ENCODE data around the gene CXCL10. TPM values are rescaled to one million over a fixed set of nuclear protein-coding genes. Genes with fewer than 3 reads are reported as not detected.
"Not testable (repeated sequence)": the region's sequence is repeated elsewhere in the genome, so short reads cannot be mapped to it uniquely, and the experiment has no call there.

Gene CXCL10
- total RNA-seq, 1 experiment from 2014 or later, result not detected

GRCh38 chr4:76053730-76054129, 30.4 kb upstream of the CXCL10 start:
- H3K27ac ChIP-seq (ENCODE audit: low read length), result no peak overlapping the region
- BruUV-seq (replicated peaks), result no TSS peak
- in situ Hi-C loops (cut with HindIII; ENCODE audit: low pct_unique_long_range_greater_than_20kb, low sequenced_read_pairs), result no loop called here
- TF ChIP-seq CTCF (IDR thresholded peaks at IDR 0.05) (no peak), SIN3A (IDR thresholded peaks at IDR 0.05; ENCODE audit: borderline replicate concordance, insufficient read depth, low read depth, low read length) (no peak), POLR2AphosphoS5 (IDR thresholded peaks at IDR 0.05; ENCODE audit: low read depth, low read length) (no peak), REST (IDR thresholded peaks at IDR 0.05; ENCODE audit: insufficient read depth in 1 of 2, low read depth in 2 of 2, low read length in 1 of 2) (no peak), TCF7L2 (IDR thresholded peaks at IDR 0.05; ENCODE audit: low read depth, low read length) (no peak)
- ATAC-seq (no peak), DNase-seq (ENCODE audit: low read depth, low spot score) (no peak)
- no peaks in the 10 kb centered on the region for H3K4me1 ChIP-seq (ENCODE audit: control insufficient read depth, insufficient read depth, low read length)
- intact Hi-C loops (cut with micrococcal nuclease; ENCODE audit: unreplicated experiment), result no loop called here
- no peaks in the 10 kb centered on the region for H3K9me3 ChIP-seq (ENCODE audit: control insufficient read depth, insufficient read depth, low read depth, low read length)
- H3K4me3 ChIP-seq (ENCODE audit: low read depth in 2 of 2, low read length in 2 of 2), result no peak overlapping the region
- ChIA-PET POLR2A (no interaction called here), CTCF (no interaction called here)
- H3K36me3 ChIP-seq (ENCODE audit: control insufficient read depth, insufficient read depth, low read length), result no peaks in the 10 kb centered on the region
- peaks cover 7% of the 10 kb centered on the region for H3K27me3 ChIP-seq (ENCODE audit: control insufficient read depth, insufficient read depth, low read length)

GRCh38 chr4:76050560-76051050, 27.3 kb upstream of the CXCL10 start:
- intact Hi-C loops (cut with micrococcal nuclease; ENCODE audit: unreplicated experiment); H3K9me3 ChIP-seq (ENCODE audit: control insufficient read depth, insufficient read depth, low read depth, low read length); in situ Hi-C loops (cut with HindIII; ENCODE audit: low pct_unique_long_range_greater_than_20kb, low sequenced_read_pairs); DNase-seq (ENCODE audit: low read depth, low spot score); BruUV-seq (replicated peaks); CTCF ChIA-PET; POLR2A ChIA-PET; H3K4me1 ChIP-seq (ENCODE audit: control insufficient read depth, insufficient read depth, low read length); H3K4me3 ChIP-seq (ENCODE audit: low read depth in 2 of 2, low read length in 2 of 2); H3K27me3 ChIP-seq (ENCODE audit: control insufficient read depth, insufficient read depth, low read length); ATAC-seq; H3K36me3 ChIP-seq (ENCODE audit: control insufficient read depth, insufficient read depth, low read length); H3K27ac ChIP-seq (ENCODE audit: low read length): not testable (repeated sequence)

GRCh38 chr4:76049860-76050416, 26.6 kb upstream of the CXCL10 start:
- H3K9me3 ChIP-seq (ENCODE audit: control insufficient read depth, insufficient read depth, low read depth, low read length); H3K4me1 ChIP-seq (ENCODE audit: control insufficient read depth, insufficient read depth, low read length); intact Hi-C loops (cut with micrococcal nuclease; ENCODE audit: unreplicated experiment); H3K36me3 ChIP-seq (ENCODE audit: control insufficient read depth, insufficient read depth, low read length); H3K4me3 ChIP-seq (ENCODE audit: low read depth in 2 of 2, low read length in 2 of 2); H3K27me3 ChIP-seq (ENCODE audit: control insufficient read depth, insufficient read depth, low read length); BruUV-seq (replicated peaks); CTCF ChIA-PET; POLR2A ChIA-PET; ATAC-seq; in situ Hi-C loops (cut with HindIII; ENCODE audit: low pct_unique_long_range_greater_than_20kb, low sequenced_read_pairs); DNase-seq (ENCODE audit: low read depth, low spot score); H3K27ac ChIP-seq (ENCODE audit: low read length): not testable (repeated sequence)

- POLR2A ChIA-PET; H3K27me3 ChIP-seq (ENCODE audit: control insufficient read depth, insufficient read depth, low read length); intact Hi-C loops (cut with micrococcal nuclease; ENCODE audit: unreplicated experiment); H3K9me3 ChIP-seq (ENCODE audit: control insufficient read depth, insufficient read depth, low read depth, low read length); H3K36me3 ChIP-seq (ENCODE audit: control insufficient read depth, insufficient read depth, low read length); BruUV-seq (replicated peaks); H3K27ac ChIP-seq (ENCODE audit: low read length); ATAC-seq; H3K4me1 ChIP-seq (ENCODE audit: control insufficient read depth, insufficient read depth, low read length); DNase-seq (ENCODE audit: low read depth, low spot score); CTCF ChIA-PET; in situ Hi-C loops (cut with HindIII; ENCODE audit: low pct_unique_long_range_greater_than_20kb, low sequenced_read_pairs); H3K4me3 ChIP-seq (ENCODE audit: low read depth in 2 of 2, low read length in 2 of 2): not testable (repeated sequence)
These were observed 21.4 kb upstream of the CXCL10 start for GRCh38 chr4:76044686-76045085.

- H3K36me3 ChIP-seq (ENCODE audit: control insufficient read depth, insufficient read depth, low read length); H3K9me3 ChIP-seq (ENCODE audit: control insufficient read depth, insufficient read depth, low read depth, low read length); BruUV-seq (replicated peaks); H3K4me1 ChIP-seq (ENCODE audit: control insufficient read depth, insufficient read depth, low read length); in situ Hi-C loops (cut with HindIII; ENCODE audit: low pct_unique_long_range_greater_than_20kb, low sequenced_read_pairs); H3K27me3 ChIP-seq (ENCODE audit: control insufficient read depth, insufficient read depth, low read length); POLR2A ChIA-PET; H3K4me3 ChIP-seq (ENCODE audit: low read depth in 2 of 2, low read length in 2 of 2); CTCF ChIA-PET; ATAC-seq; H3K27ac ChIP-seq (ENCODE audit: low read length); intact Hi-C loops (cut with micrococcal nuclease; ENCODE audit: unreplicated experiment); DNase-seq (ENCODE audit: low read depth, low spot score): not testable (repeated sequence)
These were observed 20.0 kb upstream of the CXCL10 start for GRCh38 chr4:76043306-76043705.

Data from Panc1 (cell line).